ENCODE measurements around the gene TMEM72.

TMEM72 gene

GRCh38 chr10:44890696-44891563 lies 20.2 kb upstream of the TMEM72 start:
- no peak for DNase-seq (ENCODE audit: low read depth)

GRCh38 chr10:44891721-44892120 lies 19.4 kb upstream of the TMEM72 start:
- no peak for DNase-seq (ENCODE audit: low read depth)

- no peak for DNase-seq (ENCODE audit: low read depth)
Measured at GRCh38 chr10:44893604-44894468, 17.3 kb upstream of the TMEM72 start.

- no peak for DNase-seq (ENCODE audit: low read depth)
Measured at GRCh38 chr10:44894691-44895090, 16.4 kb upstream of the TMEM72 start.

- DNase-seq (ENCODE audit: low read depth), result no peak
Measured at GRCh38 chr10:44895280-44895679, 15.9 kb upstream of the TMEM72 start.

DNA sequence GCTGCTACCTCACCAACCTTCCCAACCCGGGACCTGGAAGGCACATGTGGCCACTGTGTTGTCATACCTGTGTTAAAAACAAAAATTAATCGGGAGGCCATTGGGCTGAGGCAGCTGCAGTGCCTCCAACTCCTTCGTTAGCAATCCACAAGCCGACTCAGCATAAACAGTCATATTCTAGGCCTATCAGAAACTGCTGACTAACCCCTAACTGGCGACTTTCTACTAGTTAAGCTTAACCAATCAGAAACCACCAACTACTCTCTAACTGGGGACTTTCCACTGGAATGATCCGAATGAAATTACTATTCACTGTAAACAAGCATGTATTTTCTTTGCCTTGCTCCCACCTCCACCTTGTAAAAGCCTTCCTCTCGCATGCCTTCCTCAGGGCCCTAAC lies 14.1 kb upstream of the TMEM72 start:
- DNase-seq (ENCODE audit: low read depth), result no peak

DNA sequence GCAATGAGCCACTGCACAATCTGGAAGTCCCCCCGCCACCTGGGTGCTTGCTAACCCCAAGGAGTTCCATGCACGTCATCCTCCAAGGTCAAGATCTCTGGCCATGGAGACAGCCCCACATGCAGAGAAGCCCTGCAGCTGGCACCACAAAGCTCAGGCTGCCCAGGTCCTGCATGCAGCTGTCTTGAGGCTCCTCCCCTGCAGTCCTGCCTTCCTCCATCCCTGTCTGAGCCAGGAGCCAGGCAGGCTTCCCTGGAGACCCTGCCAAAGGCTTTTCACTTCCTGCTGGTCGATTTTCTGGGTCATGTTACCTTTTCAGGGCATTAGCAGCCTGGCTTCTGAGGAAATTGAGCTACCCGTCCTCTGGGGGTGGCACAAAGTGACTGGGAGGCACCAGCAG lies 12.5 kb upstream of the TMEM72 start:
- no peak for DNase-seq (ENCODE audit: low read depth)

- no peak for DNase-seq (ENCODE audit: low read depth)
Measured at GRCh38 chr10:44899450-44900080, 11.6 kb upstream of the TMEM72 start.

DNA sequence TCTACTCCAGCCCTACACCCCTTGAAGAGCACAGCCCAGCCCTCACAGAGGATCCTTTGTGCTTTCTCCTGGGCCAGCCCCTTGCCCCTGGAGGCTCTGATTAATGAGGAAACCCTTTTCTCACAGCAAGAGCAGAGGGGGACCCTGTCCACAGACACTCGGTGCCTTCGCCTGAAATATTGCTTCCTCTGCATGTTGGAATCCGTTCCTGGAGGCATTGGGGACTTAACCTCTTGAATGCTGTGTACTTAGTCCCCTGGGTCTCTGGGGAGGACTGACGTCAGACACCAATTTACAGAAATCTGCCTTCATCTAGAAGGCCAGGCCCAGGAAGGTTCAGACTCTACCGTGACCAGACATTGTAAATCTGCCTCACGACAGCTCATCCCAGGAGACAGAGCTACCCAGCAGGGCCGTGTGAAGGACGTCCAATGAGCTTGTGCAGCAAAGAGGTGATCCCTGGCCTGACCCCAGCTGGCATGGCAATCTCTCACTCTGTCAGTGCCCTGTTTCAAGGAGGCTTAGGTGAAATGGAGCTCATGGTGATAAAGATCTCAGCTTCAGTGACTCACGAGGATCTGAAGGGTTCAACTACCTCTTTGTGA lies 8.1 kb upstream of the TMEM72 start:
- no peak for DNase-seq (ENCODE audit: low read depth)

- no peak for DNase-seq (ENCODE audit: low read depth)
Measured at GRCh38 chr10:44906486-44906885, 4.7 kb upstream of the TMEM72 start.

DNA sequence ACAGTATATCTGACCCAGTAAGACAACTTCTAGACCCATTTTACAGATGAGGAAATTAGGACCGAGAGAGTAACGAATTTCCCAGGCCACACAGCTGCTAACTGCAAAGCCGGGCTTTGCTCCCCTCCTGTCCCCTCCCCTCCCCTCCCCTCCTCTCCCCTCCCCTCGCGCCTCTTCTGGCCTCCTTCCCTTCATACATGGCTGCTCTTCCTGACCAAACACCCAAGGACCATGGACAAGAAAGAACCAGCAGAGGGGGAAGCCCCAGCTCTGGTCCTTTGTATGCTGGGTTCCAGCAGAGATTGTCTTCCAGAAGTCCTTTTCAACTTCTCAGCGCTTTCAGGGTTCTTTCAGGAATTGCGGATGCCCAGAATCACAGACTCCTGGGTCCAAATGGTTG lies 3.6 kb upstream of the TMEM72 start:
- no peak for DNase-seq (ENCODE audit: low read depth)

DNA sequence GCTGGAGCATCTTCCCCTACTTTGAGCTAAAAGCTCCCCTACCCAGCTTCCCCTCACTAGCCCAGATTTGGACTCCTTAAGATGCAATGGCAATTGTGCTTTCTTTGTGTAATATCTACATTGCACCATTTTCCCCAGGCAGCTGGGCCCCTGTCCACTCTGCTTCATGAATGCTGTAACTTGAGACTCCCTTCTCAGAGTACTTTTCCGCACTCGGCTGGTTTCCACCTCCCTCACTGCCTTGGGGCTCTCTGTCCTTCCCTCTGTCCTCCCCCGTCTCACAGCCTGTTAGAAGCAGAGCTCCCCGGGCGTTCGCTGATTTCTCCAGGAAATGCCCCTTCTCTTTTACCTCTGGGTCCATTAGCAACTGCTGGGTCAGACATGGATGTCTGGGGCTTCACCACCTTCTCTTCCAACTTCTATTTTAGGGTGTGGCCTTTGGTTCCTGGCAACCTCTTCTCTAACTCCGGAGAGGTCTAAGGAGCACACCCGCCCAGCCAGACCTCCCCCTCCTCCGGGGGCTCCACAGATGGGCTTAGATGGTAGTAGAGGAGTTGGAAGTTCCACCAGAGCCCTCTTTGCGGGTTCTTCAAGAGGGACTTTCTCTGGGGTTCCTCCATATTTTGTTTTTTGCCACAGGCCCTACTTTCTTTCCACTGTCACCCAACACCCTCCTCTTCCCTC lies 2.9 kb upstream of the TMEM72 start:
- no peak for DNase-seq (ENCODE audit: low read depth)

DNA sequence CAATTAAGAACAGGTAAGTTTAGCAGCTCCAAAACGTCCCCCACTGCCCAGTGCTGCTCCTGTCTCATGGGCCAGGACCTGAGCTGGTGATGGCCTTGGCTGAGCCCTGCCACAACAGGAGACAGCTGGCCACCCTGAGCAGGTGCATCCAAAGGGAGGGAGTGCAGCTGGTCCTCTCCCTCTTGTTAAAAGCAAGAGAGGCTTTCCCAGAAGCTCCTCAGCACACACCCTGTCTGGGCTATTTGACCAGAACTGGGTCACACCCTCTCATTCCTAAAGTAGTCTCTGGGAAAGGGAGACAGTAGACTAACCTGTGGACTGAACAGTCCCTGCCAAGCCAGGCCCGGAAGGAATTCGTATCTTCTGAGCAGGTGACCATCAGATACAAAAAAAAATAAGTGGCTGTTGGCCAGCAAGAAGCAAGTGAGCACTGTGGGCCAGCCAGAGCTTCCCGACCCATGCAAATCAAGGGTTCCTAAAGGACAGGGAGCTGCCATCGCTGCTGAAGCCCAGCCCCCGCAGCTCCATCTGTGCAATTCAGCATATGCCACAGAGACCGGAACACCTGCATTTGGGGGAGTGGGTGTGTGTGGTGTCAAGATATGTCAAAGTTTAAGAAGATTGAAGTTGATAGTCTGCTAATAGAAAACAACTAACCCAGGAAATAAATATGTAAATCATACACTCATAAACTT lies 2.1 kb upstream of the TMEM72 start:
- DNase-seq (ENCODE audit: low read depth), result no peak

DNA sequence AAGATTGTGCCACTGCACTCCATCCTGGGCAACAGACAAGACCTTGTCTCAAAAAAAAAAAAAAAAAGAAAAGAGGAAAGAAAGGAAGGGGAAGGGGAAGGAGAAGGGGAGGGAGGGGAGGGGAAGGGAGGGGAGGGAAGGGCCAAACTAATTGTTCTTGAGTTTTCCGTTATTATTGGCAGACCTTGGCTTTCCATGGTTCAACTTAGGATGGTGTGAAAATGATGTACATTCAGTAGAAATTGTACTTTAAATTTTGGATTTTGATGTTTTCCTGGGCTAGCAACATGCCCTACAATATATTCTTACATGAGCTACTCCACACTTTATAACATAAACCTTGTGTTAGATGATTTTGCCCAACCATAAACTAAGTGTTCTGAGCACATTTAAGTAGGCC lies 1.2 kb upstream of the TMEM72 start:
- no peak for DNase-seq (ENCODE audit: low read depth)

GRCh38 chr10:44910602-44911001 lies 535 bp upstream of the TMEM72 start:
- no peak for DNase-seq (ENCODE audit: low read depth)

GRCh38 chr10:44911951-44912350 lies 814 bp downstream of the TMEM72 start:
- no peak for DNase-seq (ENCODE audit: low read depth)

DNA sequence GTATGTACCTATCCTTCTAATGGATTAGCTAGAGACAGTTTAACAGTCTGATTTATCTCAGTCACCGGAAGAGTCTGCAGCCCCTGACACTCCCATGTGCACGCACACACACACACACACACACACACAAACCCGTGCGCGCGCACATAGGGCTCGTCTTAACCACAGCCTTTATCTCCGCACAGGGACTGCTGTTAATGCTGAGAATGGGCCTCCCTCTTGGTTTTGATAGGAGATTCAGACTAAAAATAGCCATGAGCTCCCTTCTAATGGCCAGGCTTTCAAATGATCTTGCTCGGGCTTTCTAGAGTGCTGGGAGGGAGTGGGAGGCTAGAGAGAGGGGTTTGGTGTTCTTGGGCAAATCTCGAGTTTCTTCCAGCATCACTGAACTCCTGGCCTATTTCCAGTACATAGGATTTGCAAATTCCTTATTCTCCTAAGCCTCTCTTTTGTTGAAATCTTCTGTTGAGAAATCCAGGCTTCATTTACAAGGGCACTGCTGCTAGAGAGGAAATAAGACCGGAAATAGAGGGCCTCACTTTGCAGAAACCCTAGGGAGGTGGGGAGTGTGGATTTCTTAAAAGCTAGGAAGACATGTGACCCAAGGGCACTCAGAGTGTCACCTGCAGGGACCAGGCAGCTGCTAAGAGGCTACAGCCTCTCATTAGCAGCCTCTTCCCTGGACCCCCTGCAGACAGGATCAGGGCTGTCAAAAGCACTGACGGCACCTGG lies 2.4 kb downstream of the TMEM72 start:
- DNase-seq (ENCODE audit: low read depth), result no peak

GRCh38 chr10:44914891-44915290 lies 3.8 kb downstream of the TMEM72 start:
- no peak for DNase-seq (ENCODE audit: low read depth)

DNA sequence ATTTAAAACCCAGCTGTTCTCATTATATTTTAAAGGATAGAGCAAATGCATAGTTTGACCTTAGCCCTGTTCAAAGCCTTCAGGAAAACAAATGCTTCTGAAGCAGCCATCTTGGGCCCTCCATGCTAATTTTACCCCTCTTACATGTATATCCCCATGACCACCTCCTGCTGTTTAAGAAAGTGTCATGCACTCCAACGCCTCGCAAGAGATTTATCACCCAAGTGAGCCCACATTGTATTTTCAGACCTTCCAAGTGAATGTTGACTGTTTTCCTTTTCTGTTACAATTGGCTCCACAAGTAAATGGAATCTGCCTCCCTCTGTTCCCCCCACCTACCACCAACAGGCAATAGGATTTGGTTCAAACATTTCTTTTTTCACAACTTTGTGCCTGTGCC lies 5.3 kb downstream of the TMEM72 start:
- DNase-seq (ENCODE audit: low read depth), result no peak

DNA sequence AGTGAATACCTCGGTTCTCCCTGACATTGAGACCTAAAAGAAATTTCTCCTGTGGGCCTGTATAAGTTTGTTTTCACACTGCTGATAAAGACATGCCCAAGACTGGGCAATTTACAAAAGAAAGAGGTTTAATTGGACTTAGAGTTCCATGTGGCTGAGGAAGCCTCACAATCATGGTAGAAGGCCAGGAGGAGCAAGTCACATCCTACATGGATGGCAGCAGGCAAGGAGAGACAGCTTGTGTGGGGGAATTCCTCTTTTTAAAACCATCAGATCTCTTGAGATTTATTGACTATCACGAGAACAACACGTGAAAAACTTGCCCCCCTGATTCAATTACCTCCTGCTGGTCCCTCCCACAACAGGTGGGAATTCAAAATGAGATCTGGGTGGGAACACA lies 6.7 kb downstream of the TMEM72 start:
- DNase-seq (ENCODE audit: low read depth), result no peak
